ENCODE measurements around the gene TCOF1.

Gene TCOF1

GRCh38 chr5:150391064-150391834, 33.8 kb downstream of the TCOF1 start:
- DNase-seq, result no peak

GRCh38 chr5:150391986-150392385, 34.5 kb downstream of the TCOF1 start:
- DNase-seq, result no peak

GRCh38 chr5:150392680-150393079, 35.2 kb downstream of the TCOF1 start:
- no peak for DNase-seq

- DNase-seq, result no peak
Observed at GRCh38 chr5:150393096-150393645, 35.7 kb downstream of the TCOF1 start.

- no peak for DNase-seq
Observed at GRCh38 chr5:150394131-150394530, 36.6 kb downstream of the TCOF1 start.

- DNase-seq, result no peak
Observed at GRCh38 chr5:150394912-150395687, 37.6 kb downstream of the TCOF1 start.

GRCh38 chr5:150395688-150395975, 38.1 kb downstream of the TCOF1 start:
- DNase-seq, result no peak

- no peak for DNase-seq
Observed at GRCh38 chr5:150396267-150396666, 38.8 kb downstream of the TCOF1 start.

- no peak for DNase-seq
Observed at GRCh38 chr5:150397146-150397781, 39.8 kb downstream of the TCOF1 start.

- DNase-seq, result no peak
Observed at GRCh38 chr5:150397782-150398721, 40.6 kb downstream of the TCOF1 start.

GRCh38 chr5:150398722-150399523, 41.4 kb downstream of the TCOF1 start:
- no peak for DNase-seq

- no peak for DNase-seq
Observed at GRCh38 chr5:150399524-150400211, 42.2 kb downstream of the TCOF1 start.

GRCh38 chr5:150400316-150401075, 43.0 kb downstream of the TCOF1 start:
- no peak for DNase-seq

- no peak for DNase-seq
Observed at GRCh38 chr5:150401076-150401375, 43.5 kb downstream of the TCOF1 start.

GRCh38 chr5:150401376-150402228, 44.1 kb downstream of the TCOF1 start:
- no peak for DNase-seq

- DNase-seq, result no peak
Observed at GRCh38 chr5:150402229-150402773, 44.8 kb downstream of the TCOF1 start.

- DNase-seq, result no peak
Observed at GRCh38 chr5:150402901-150403342, 45.4 kb downstream of the TCOF1 start.

- no peak for DNase-seq
Observed at GRCh38 chr5:150404121-150404520, 46.6 kb downstream of the TCOF1 start.

GRCh38 chr5:150404535-150404934, 47.0 kb downstream of the TCOF1 start:
- no peak for DNase-seq
